NT2/D1 (cell line): ENCODE measurements around the gene ATF7.
"Not testable (repeated sequence)": the region's sequence is repeated elsewhere in the genome, so short reads cannot be mapped to it uniquely, and the experiment has no call there.

ENCODE experiments used
- DNase-seq: peaks from one replicate; pipeline ENCODE4 v3.0.0-alpha.2; 2011; ENCODE audit warnings: low read depth, low spot score
- H3K27me3 ChIP-seq: 2 replicates; pipeline ENCODE4 v1.6.0; 2011; ENCODE audit warnings: mild to moderate bottlenecking; ENCODE audit not compliant: insufficient read length, insufficient read depth
- H3K36me3 ChIP-seq: 2 replicates; pipeline ENCODE4 v1.6.1; 2011; ENCODE audit warnings: mild to moderate bottlenecking, low read length, mixed read lengths; ENCODE audit not compliant: insufficient read depth, insufficient read length
- H3K4me1 ChIP-seq: 2 replicates; pipeline ENCODE4 v1.5.1; 2011; ENCODE audit not compliant: insufficient read depth, insufficient read length
- H3K4me3 ChIP-seq: 2 replicates; pipeline ENCODE4 v1.5.1; 2011; ENCODE audit warnings: low read depth; ENCODE audit not compliant: insufficient read length
- H3K9ac ChIP-seq: 2 replicates; pipeline ENCODE4 v1.6.0; 2011; ENCODE audit warnings: low read depth; ENCODE audit not compliant: insufficient read length
- H3K9me3 ChIP-seq: 2 replicates; pipeline ENCODE4 v1.5.1; 2011; ENCODE audit warnings: mild to moderate bottlenecking, low read length; ENCODE audit not compliant: insufficient read depth
- SUZ12 ChIP-seq: IDR thresholded peaks from 2 replicates; pipeline ENCODE4 v1.6.1; 2011; ENCODE audit not compliant: insufficient read length, insufficient read depth; ENCODE audit errors: extremely low read depth
- YY1 ChIP-seq: IDR thresholded peaks from 2 replicates; pipeline ENCODE4 v1.6.1; 2011; ENCODE audit not compliant: insufficient read length, insufficient read depth
- ZNF274 ChIP-seq: IDR thresholded peaks from 2 replicates; pipeline ENCODE4 v1.6.1; 2011; ENCODE audit warnings: mild to moderate bottlenecking, low read depth, low read length

ATF7 gene

DNA sequence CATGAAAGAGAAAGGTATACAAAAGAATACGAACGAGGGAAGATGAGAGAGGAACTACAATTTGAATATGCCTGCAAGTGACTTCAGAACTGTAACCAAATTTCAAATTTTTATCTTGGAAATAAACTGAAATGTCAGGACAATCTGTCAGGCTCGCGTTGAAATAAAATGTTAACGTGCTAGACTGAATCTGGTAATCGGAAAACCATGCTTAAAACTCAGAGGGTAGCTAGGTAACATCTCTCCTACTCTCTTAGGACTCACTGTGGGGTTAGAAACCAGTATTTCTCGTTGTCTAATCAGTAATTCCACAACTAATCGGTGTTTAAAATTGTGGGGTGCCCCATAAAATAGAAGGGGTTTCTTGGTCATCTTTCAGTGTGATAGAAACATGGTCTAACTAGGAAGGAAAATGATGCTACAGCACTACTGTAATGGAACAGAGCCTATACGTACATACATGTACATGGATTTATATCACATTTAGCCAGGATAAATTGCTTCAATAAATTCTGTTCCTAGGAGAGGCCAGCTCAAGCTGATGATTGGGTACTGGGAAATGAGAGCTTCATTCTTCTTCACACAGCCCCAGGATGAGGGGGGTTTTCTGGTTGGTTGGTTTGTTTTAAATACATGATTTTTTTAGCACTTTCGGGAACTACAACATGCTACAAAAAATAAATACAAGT lies 23.9 kb downstream of the ATF7 start:
- H3K36me3 ChIP-seq, result peaks cover 3% of the 10 kb centered on the region
- H3K27me3 ChIP-seq, result no peaks in the 10 kb centered on the region
- H3K9ac ChIP-seq, result no peak overlapping the region
- no peak for DNase-seq
- H3K9me3 ChIP-seq, result no peaks in the 10 kb centered on the region
- H3K4me1 ChIP-seq, result no peaks in the 10 kb centered on the region
- no peak overlapping the region for H3K4me3 ChIP-seq
- TF ChIP-seq SUZ12, result no peak
- no peak for TF ChIP-seq YY1
- no peak for TF ChIP-seq ZNF274

DNA sequence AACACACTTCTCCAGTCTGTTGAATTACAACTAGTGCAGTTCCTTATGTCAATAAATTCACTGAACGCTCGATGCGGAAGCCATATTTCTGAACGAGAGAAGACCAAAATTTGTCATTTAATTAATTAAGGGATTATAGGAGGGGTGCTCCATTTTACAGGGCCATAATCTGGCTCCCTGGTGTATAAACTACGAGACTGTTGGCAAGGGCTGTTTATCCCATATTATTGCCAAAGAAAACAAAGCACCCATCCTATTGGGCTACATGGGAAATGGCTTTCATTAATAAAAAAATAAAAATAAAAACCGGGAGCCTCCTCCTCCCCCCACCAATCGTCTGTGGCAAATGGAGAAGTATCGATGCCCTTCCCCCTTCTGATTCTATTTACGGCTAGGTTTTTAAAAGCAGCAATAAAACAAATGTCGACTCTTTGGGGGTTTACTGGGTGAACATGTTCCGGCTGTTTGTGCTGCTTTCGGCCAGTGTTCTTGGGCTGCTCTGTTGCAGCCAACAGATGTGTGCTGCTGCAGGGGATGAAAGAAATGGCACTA lies 24.8 kb downstream of the ATF7 start:
- TF ChIP-seq YY1, result no peak
- no peak for TF ChIP-seq SUZ12
- no peak for TF ChIP-seq ZNF274
- Histone ChIP-seq H3K9me3 (no peaks in the 10 kb centered on the region), H3K9ac (no peak overlapping the region), H3K4me3 (no peak overlapping the region), H3K4me1 (no peaks in the 10 kb centered on the region), H3K27me3 (no peaks in the 10 kb centered on the region), H3K36me3 (peaks cover 3% of the 10 kb centered on the region)
- DNase-seq, result no peak

DNA sequence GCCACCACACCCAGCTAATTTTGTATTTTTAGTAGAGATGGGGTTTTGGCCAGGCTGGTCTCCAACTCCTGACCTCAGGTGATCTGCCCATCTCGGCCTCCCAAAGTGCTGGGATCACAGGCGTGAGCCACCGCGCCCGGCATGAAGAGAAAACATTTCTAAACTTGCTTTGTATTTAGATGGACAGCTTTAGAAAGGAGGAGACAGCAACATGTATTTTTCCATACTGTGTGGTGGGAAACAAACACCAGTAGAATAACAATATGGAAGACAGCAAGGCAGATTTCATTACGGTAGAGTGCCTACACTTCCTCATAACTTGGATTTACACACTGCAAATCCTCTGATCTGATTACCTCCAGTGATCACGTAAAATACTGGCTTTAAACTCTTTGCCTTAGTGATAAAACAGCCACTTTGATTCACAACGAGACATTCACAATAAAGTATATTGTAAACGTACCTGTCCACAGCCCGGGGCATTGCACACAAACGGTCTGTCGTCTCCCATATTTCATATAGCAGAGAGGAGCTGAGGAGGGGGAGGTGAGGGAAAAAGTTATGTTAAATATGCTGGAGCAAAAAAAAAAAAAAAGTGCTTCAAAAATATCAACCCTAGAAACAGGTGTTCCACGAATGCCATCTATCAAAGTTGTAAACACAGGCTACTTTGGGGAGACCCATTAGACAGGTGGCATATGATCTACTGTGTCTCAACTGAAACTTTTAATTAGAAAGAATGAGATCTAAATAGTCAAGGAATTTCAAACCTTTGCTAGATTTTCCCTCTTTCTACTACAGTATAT lies 25.5 kb downstream of the ATF7 start:
- H3K4me1 ChIP-seq, result no peaks in the 10 kb centered on the region
- H3K27me3 ChIP-seq, result no peaks in the 10 kb centered on the region
- peaks cover 3% of the 10 kb centered on the region for H3K36me3 ChIP-seq
- no peak overlapping the region for H3K4me3 ChIP-seq
- no peak for DNase-seq
- no peaks in the 10 kb centered on the region for H3K9me3 ChIP-seq
- TF ChIP-seq ZNF274, result no peak
- no peak overlapping the region for H3K9ac ChIP-seq

DNA sequence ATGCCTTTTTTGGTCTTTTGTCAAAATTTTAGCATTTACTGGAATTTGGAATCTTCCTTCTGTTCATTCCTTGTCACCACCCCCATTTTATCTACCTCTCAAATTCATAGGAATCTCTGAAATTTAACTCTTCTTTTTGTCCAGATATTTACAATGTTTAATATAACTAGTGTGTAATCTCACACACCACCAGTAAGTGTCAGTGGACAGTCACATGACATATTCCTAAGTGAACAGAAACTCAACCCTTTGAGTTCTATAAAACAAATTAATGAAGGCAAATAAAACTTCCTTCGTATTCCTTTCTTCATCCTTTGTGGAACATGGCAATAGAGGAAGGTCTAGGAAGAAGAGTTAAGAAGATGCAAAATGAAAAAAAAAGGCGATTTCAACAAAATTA lies 26.6 kb downstream of the ATF7 start:
- TF ChIP-seq YY1, result no peak
- no peak for TF ChIP-seq ZNF274
- TF ChIP-seq SUZ12, result no peak
- Histone ChIP-seq H3K9ac (no peak overlapping the region), H3K9me3 (no peaks in the 10 kb centered on the region), H3K27me3 (no peaks in the 10 kb centered on the region), H3K36me3 (peaks cover 3% of the 10 kb centered on the region), H3K4me3 (no peak overlapping the region), H3K4me1 (no peaks in the 10 kb centered on the region)
- no peak for DNase-seq

DNA sequence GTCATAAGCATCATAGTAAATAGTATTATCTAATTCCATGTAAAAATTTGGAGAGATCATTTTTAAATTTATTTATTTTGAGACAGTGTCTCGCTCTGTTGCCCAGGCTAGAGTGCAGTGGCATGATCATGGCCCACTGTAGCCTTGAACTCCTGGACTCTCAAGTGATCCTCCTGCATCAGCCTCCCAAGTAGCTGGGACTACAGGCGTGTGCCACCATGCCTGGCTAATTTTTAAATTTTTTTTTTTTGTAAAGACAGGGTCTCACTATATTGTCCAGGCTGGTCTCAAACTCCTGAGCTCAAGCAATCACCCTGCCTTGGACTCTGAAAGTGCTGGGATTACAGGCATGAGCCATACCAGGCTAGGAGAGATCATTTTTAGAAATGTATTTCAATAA lies 27.2 kb downstream of the ATF7 start:
- H3K9ac ChIP-seq, DNase-seq, H3K4me3 ChIP-seq, H3K27me3 ChIP-seq, H3K36me3 ChIP-seq, H3K9me3 ChIP-seq, H3K4me1 ChIP-seq: not testable (repeated sequence)

DNA sequence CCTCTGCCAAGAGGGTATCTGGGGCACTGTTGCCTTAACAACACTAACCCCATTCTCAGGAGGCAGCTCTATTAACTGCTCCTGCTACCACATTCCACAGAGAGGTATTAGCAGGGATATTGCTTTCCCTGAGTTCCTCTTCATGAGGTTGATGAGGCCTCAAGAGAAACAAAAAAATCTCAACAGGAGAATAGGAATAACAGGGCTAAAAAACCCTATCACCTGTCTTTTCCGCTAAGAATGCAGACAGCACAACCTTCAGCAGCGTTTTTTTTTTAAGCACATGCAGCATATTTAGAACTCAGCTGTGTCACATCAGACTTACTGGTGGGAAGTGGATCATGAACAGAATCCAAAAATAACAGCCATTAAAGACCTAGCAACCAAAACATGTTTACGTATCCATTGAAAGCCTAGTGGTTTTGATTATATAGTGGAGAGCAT lies 29.2 kb downstream of the ATF7 start:
- DNase-seq, result no peak
- no peak for TF ChIP-seq SUZ12
- TF ChIP-seq ZNF274, result no peak
- TF ChIP-seq YY1, result no peak
- H3K4me1 ChIP-seq, result no peaks in the 10 kb centered on the region

DNA sequence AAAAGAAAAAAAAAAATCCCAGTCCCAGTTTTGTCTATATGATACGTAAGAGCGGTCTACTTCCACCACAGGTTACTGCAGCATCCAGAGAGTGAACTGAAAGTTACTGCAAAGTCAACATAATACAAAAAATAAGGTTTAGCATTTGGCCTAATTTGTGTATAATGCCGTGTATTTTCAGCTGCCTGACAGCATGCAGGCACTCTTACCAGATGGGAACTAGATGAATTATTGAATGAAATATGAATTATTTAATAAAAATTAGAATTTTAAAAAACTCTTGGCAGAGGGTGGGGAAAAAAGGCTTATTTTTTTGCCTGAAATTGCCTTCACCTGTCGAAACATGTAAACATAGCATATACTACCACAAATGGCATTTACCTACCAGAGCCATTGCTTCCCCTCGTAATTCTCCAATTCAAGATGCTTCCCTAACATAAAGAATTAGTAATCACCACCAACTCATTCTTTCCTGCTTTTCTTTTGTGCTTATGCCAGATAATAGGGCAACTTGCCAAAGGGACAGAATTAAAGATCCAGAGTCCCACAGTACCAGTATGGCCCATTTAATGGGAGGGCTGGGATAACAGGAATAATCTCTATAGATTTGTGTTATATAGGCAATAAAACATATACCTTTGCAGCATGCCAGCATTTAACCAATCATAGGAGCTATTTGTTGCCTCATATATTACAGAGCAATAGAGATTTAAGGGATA lies 31.1 kb downstream of the ATF7 start:
- DNase-seq, result no peak
- H3K27me3 ChIP-seq, result no peaks in the 10 kb centered on the region
- no peaks in the 10 kb centered on the region for H3K4me1 ChIP-seq
- TF ChIP-seq ZNF274, result no peak
- no peak for TF ChIP-seq SUZ12
- no peak for TF ChIP-seq YY1
- no peaks in the 10 kb centered on the region for H3K36me3 ChIP-seq
- H3K4me3 ChIP-seq, result no peak overlapping the region
- H3K9ac ChIP-seq, result no peak overlapping the region
- H3K9me3 ChIP-seq, result no peaks in the 10 kb centered on the region

More for the DNA sequence above, 29.2 kb downstream of the ATF7 start:
- no peaks in the 10 kb centered on the region for H3K9me3 ChIP-seq
- H3K27me3 ChIP-seq, result no peaks in the 10 kb centered on the region
- no peak overlapping the region for H3K9ac ChIP-seq
- peaks cover 3% of the 10 kb centered on the region for H3K36me3 ChIP-seq
- H3K4me3 ChIP-seq, result no peak overlapping the region
